ENCODE measurements around the gene STON2. TPM values are rescaled to one million over a fixed set of nuclear protein-coding genes. Genes with fewer than 3 reads are reported as not detected.

The STON2 gene
- total RNA-seq, 1 experiment from 2014 or later: 0.36 TPM

DNA sequence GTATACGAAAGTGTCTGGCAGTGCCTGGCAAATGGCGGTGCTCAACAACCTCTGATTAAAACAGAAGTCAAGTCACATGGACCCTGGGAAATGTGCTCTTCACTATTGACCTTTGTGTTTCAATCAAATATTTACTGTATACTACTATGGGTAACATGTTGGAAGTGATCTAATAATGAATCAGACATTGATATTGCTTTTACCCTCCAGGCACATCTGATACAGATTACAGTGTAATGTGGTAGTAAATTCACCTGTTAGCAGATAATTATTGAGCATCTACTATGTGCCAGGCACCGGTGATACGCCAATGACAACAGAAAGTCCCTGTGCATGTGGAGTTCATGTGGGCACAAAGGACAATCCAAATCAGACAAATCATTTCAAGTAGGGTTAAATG, 63.1 kb downstream of the STON2 start:
- no peak overlapping the region for H3K27ac ChIP-seq (ENCODE audit: low read length)
- no TSS peak for BruUV-seq (replicated peaks)
- H3K27me3 ChIP-seq (ENCODE audit: control insufficient read depth, insufficient read depth, low read length): 0 out of 2 replicates have a peak, but pooled peaks cover 2% of the 10 kb centered on the region
- no peaks in the 10 kb centered on the region for H3K36me3 ChIP-seq (ENCODE audit: control insufficient read depth, insufficient read depth, low read length)
- no peak for TF ChIP-seq TCF7L2 (IDR thresholded peaks at IDR 0.05; ENCODE audit: low read depth, low read length)
- TF ChIP-seq POLR2AphosphoS5 (IDR thresholded peaks at IDR 0.05; ENCODE audit: low read depth, low read length): no peak
- TF ChIP-seq, protein P1, sequence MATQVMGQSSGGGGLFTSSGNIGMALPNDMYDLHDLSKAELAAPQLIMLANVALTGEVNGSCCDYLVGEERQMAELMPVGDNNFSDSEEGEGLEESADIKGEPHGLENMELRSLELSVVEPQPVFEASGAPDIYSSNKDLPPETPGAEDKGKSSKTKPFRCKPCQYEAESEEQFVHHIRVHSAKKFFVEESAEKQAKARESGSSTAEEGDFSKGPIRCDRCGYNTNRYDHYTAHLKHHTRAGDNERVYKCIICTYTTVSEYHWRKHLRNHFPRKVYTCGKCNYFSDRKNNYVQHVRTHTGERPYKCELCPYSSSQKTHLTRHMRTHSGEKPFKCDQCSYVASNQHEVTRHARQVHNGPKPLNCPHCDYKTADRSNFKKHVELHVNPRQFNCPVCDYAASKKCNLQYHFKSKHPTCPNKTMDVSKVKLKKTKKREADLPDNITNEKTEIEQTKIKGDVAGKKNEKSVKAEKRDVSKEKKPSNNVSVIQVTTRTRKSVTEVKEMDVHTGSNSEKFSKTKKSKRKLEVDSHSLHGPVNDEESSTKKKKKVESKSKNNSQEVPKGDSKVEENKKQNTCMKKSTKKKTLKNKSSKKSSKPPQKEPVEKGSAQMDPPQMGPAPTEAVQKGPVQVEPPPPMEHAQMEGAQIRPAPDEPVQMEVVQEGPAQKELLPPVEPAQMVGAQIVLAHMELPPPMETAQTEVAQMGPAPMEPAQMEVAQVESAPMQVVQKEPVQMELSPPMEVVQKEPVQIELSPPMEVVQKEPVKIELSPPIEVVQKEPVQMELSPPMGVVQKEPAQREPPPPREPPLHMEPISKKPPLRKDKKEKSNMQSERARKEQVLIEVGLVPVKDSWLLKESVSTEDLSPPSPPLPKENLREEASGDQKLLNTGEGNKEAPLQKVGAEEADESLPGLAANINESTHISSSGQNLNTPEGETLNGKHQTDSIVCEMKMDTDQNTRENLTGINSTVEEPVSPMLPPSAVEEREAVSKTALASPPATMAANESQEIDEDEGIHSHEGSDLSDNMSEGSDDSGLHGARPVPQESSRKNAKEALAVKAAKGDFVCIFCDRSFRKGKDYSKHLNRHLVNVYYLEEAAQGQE (IDR thresholded peaks at IDR 0.05; ENCODE audit: insufficient read depth in 1 of 2, low read depth in 2 of 2, low read length in 1 of 2): no peak
- no peak for TF ChIP-seq SIN3A (IDR thresholded peaks at IDR 0.05; ENCODE audit: borderline replicate concordance, insufficient read depth, low read depth, low read length)
- TF ChIP-seq, protein P2, sequence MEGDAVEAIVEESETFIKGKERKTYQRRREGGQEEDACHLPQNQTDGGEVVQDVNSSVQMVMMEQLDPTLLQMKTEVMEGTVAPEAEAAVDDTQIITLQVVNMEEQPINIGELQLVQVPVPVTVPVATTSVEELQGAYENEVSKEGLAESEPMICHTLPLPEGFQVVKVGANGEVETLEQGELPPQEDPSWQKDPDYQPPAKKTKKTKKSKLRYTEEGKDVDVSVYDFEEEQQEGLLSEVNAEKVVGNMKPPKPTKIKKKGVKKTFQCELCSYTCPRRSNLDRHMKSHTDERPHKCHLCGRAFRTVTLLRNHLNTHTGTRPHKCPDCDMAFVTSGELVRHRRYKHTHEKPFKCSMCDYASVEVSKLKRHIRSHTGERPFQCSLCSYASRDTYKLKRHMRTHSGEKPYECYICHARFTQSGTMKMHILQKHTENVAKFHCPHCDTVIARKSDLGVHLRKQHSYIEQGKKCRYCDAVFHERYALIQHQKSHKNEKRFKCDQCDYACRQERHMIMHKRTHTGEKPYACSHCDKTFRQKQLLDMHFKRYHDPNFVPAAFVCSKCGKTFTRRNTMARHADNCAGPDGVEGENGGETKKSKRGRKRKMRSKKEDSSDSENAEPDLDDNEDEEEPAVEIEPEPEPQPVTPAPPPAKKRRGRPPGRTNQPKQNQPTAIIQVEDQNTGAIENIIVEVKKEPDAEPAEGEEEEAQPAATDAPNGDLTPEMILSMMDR (IDR thresholded peaks at IDR 0.05): no peak
- CTCF ChIA-PET: no interaction called here
- ATAC-seq: no peak
- DNase-seq (ENCODE audit: low read depth, low spot score): no peak
- in situ Hi-C loops (cut with HindIII; ENCODE audit: low pct_unique_long_range_greater_than_20kb, low sequenced_read_pairs): no loop called here
- no peak overlapping the region for H3K4me3 ChIP-seq (ENCODE audit: low read depth in 2 of 2, low read length in 2 of 2)
- no peaks in the 10 kb centered on the region for H3K4me1 ChIP-seq (ENCODE audit: control insufficient read depth, insufficient read depth, low read length)
- H3K9me3 ChIP-seq (ENCODE audit: control insufficient read depth, insufficient read depth, low read depth, low read length): no peaks in the 10 kb centered on the region
- POLR2A ChIA-PET: no interaction called here
- intact Hi-C loops (cut with micrococcal nuclease; ENCODE audit: unreplicated experiment): no loop called here

DNA sequence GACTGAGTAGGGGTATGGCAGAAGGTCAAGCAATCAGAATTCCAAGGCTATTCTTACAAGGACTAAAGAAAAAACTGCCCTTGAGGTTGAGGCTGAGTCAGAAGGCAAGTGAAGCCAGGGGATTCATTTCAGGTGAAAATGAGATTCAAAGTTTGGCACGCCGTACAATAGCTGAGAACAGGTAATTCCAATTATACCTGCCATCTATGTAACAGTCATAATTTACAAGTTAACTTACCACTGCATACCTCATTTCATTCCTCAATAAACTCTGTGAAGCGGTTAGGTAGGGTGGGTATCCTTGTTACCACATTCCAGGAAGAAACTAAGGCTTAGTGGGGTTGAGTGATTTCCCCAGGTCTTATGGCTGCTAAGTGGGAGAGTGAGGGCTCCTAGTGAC, 64.1 kb downstream of the STON2 start:
- 0 out of 2 replicates have a peak, but pooled peaks cover 2% of the 10 kb centered on the region for H3K27me3 ChIP-seq (ENCODE audit: control insufficient read depth, insufficient read depth, low read length)
- ATAC-seq (no peak), DNase-seq (ENCODE audit: low read depth, low spot score) (no peak)
- H3K36me3 ChIP-seq (ENCODE audit: control insufficient read depth, insufficient read depth, low read length): no peaks in the 10 kb centered on the region
- no peaks in the 10 kb centered on the region for H3K9me3 ChIP-seq (ENCODE audit: control insufficient read depth, insufficient read depth, low read depth, low read length)
- TF ChIP-seq POLR2AphosphoS5 (IDR thresholded peaks at IDR 0.05; ENCODE audit: low read depth, low read length): no peak
- TF ChIP-seq, protein P2 (IDR thresholded peaks at IDR 0.05): no peak
- no peak for TF ChIP-seq TCF7L2 (IDR thresholded peaks at IDR 0.05; ENCODE audit: low read depth, low read length)
- TF ChIP-seq, protein P1 (IDR thresholded peaks at IDR 0.05; ENCODE audit: insufficient read depth in 1 of 2, low read depth in 2 of 2, low read length in 1 of 2): no peak
- no peak for TF ChIP-seq SIN3A (IDR thresholded peaks at IDR 0.05; ENCODE audit: borderline replicate concordance, insufficient read depth, low read depth, low read length)
- no peak overlapping the region for H3K4me3 ChIP-seq (ENCODE audit: low read depth in 2 of 2, low read length in 2 of 2)
- in situ Hi-C loops (cut with HindIII; ENCODE audit: low pct_unique_long_range_greater_than_20kb, low sequenced_read_pairs) (no loop called here), intact Hi-C loops (cut with micrococcal nuclease; ENCODE audit: unreplicated experiment) (no loop called here)
- ChIA-PET CTCF (no interaction called here), POLR2A (no interaction called here)
- H3K27ac ChIP-seq (ENCODE audit: low read length): no peak overlapping the region
- no peaks in the 10 kb centered on the region for H3K4me1 ChIP-seq (ENCODE audit: control insufficient read depth, insufficient read depth, low read length)
- BruUV-seq (replicated peaks): no TSS peak
